Body of pancreas (tissue), 4 donors: ENCODE results near the gene TNNI3. TPM values are rescaled to one million over a fixed set of nuclear protein-coding genes. Genes with fewer than 3 reads are reported as not detected.
A peak's percentile ranks its signal among the peaks of the same experiment; 100 is the strongest.
"Not testable (repeated sequence)": the region's sequence is repeated elsewhere in the genome, so short reads cannot be mapped to it uniquely, and the experiment has no call there.

Experiments
- ATAC-seq: fragments of 150-250 bp; one replicate; pipeline ENCODE4 v1.9.1; 2016
- DNase-seq, 4 donors: peaks; one replicate each; pipeline ENCODE4 v3.0.0-alpha.2; 2019
- H3K27ac ChIP-seq, 4 donors: fragments of 200-600 bp; sonication (generic); 1 replicate in 3 of 4; 2 replicates in 1 of 4; pipeline versions ENCODE4 v1.5.1 to v1.6.1; 2016 to 2019; ENCODE audit warnings: mild to moderate bottlenecking in 1 of 4, mixed read lengths in 1 of 4, moderate library complexity in 1 of 4
- H3K27me3 ChIP-seq, 2 donors: fragments of 200-600 bp; sonication (generic); one replicate each; pipeline ENCODE4 v1.6.0; 2016; ENCODE audit warnings: mild to moderate bottlenecking in 1 of 2
- H3K36me3 ChIP-seq, 2 donors: fragments of 200-600 bp; sonication (generic); replicated peaks in 1 of 2; 2 replicates each; pipeline ENCODE4 v1.5.1; 2016; ENCODE audit warnings: low read depth in 2 of 2; ENCODE audit not compliant: insufficient read depth in 1 of 2
- H3K4me1 ChIP-seq: fragments of 200-600 bp; sonication (generic); one replicate; pipeline ENCODE4 v1.6.0; 2016
- H3K4me3 ChIP-seq, 2 donors: fragments of 200-600 bp; sonication (generic); 1 replicate in 1 of 2; 2 replicates in 1 of 2; pipeline ENCODE4 v1.5.1; 2016 to 2019
- H3K9me3 ChIP-seq, 3 donors: fragments of 200-600 bp; sonication (generic); 1 replicate in 2 of 3; 2 replicates in 1 of 3; pipeline ENCODE4 v1.5.1; 2016
- POLR2A ChIP-seq, 3 donors: fragments of 450-650 bp; IDR thresholded peaks; one replicate each; pipeline ENCODE4 v1.6.1; 2016; ENCODE audit warnings: antibody characterized with exemption in 3 of 3, mild to moderate bottlenecking in 2 of 3
- WGBS, 2 donors: methylation state at CpG; one replicate each; pipeline ENCODE4 v1.1.5; 2017; 5-methylcytosine and 5-hydroxymethylcytosine counted together
- intact Hi-C: fragments of 100-400 bp; cut with DNase I; formaldehyde crosslinking; loops from one replicate; pipeline ENCODE4 v1.15.1; 2023
- total RNA-seq, 2 donors: library from RNA; depleted of rRNA; stranded (reverse); fragments of >200 nt; gene quantifications; one replicate each; pipeline ENCODE4 v1.1.0, GENCODE V29; 2016
- TF ChIP-seq, protein P1 (sequence below), 7 experiments: fragments of 450-650 bp in 4 of 7; fragments of 200-600 bp in 3 of 7; sonication (generic) in 3 of 7; IDR thresholded peaks; one replicate each; pipeline ENCODE4 v1.5.1; 2016 to 2019; ENCODE audit warnings: antibody characterized with exemption in 7 of 7

TNNI3 gene
- total RNA-seq, 2 donors from 2014 or later, result not detected

DNA sequence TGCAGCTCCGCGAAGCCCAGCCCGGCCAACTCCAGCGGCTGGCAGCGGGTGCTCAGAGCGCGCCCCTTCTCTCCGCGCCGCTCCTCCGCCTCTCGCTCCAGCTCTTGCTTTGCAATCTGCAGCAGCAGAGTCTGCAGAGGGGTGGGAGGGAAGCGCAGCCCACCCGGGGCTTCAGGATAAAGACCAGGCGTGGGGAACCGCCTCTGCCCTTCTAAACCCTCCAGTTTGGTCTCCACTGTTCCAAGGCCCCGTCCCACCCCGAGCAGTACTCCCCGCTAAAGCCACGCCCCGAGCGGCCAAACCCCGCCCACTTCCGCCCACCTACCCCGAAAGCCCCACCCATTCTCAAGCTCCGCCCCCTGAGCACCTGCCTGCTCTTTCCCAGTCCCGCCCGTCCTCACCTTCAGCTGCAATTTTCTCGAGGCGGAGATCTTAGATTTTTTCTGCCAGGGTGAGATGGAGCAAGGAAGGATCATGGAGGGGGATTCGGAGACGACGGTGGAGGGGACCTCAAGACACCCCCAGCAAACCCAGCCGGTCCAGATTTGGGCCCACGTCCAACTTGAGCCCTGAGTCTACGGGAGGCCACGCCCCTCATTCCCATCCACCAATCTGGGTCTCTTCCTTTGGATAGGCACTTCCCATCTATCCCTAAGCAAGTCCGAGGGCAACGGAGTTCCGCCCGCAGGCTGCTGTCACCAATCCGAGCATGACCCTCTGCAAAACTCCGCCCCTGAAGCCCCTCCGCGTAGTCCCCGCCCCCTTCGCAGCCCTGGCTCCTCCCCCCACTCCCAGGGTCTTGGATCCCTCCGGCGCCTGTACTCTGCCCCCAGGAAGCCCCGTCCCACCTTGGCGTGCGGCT, 1.1 kb downstream of the TNNI3 start:
- ATAC-seq, result no peak
- Histone ChIP-seq H3K4me1 (peaks cover 11% of the 10 kb centered on the region), H3K36me3 (no peaks in the 10 kb centered on the region), H3K9me3 (no peaks in the 10 kb centered on the region), H3K4me3 (no peak overlapping the region), H3K27me3 (peaks cover 0 to 24% of the 10 kb centered on the region in 2 donors), H3K27ac (no peak overlapping the region)
- WGBS, 2 donors, result 2 to 4% methylated on average over 25 to 49 of the region's 52 CpGs
- intact Hi-C loops, result no loop called here
- DNase-seq, result peak; percentile 46 to 72 (median 59)
- no peak for TF ChIP-seq POLR2A (IDR thresholded peaks at IDR 0.05)
- TF ChIP-seq, protein P1, sequence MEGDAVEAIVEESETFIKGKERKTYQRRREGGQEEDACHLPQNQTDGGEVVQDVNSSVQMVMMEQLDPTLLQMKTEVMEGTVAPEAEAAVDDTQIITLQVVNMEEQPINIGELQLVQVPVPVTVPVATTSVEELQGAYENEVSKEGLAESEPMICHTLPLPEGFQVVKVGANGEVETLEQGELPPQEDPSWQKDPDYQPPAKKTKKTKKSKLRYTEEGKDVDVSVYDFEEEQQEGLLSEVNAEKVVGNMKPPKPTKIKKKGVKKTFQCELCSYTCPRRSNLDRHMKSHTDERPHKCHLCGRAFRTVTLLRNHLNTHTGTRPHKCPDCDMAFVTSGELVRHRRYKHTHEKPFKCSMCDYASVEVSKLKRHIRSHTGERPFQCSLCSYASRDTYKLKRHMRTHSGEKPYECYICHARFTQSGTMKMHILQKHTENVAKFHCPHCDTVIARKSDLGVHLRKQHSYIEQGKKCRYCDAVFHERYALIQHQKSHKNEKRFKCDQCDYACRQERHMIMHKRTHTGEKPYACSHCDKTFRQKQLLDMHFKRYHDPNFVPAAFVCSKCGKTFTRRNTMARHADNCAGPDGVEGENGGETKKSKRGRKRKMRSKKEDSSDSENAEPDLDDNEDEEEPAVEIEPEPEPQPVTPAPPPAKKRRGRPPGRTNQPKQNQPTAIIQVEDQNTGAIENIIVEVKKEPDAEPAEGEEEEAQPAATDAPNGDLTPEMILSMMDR (IDR thresholded peaks at IDR 0.05), result no peak

DNA sequence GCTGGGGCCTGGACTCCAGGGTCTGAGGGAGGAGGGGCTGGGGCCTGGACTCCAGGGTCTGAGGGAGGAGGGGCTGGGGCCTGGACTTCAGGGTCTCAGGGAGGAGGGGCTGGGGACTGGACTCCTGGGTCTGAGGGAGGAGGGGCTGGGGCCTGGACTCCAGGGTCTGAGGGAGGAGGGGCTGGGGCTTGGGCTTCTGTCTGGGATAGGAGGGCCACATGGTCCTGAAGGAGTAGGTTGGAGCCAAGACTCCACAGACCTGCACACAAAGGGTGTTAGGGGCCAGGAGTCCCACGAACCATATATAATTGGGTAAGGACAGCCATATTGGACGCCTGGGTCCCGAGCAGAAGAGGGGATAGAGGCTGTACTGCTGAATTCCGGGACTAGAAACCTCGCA, 1.7 kb downstream of the TNNI3 start:
- Histone ChIP-seq H3K4me1 (peaks cover 11% of the 10 kb centered on the region), H3K27me3 (peaks cover 0 to 18% of the 10 kb centered on the region in 2 donors)
- ATAC-seq, H3K9me3 ChIP-seq, H3K36me3 ChIP-seq, DNase-seq, H3K4me3 ChIP-seq, intact Hi-C loops, H3K27ac ChIP-seq: not testable (repeated sequence)
- 0 to 7% methylated on average over 3 to 5 of the region's 5 CpGs for WGBS, 2 donors

DNA sequence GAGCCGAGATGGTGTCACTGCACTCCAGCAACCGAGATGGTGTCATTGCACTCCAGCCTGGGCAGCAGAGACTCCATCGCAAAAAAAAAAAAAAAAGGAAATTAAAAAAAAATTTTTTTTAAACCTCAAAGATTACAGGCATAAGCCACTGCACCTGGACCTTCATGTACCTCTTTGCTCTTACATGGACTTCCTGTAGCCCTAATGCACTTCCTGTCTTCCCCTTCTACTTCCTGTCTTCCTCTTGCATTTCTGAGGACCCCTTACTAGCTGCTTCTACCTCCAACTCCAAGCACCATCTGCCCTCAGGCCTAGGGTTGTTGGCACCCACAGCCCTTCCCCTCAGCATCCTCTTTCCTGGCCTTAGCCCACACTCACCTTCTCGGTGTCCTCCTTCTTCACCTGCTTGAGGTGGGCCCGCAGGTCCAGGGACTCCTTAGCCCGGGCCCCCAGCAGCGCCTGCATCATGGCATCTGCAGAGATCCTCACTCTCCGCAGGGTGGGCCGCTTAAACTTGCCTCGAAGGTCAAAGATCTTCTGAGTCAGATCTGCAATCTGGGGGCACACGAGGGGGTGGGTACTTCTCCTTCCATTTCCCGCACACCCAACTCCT, 3.8 kb downstream of the TNNI3 start:
- intact Hi-C loops, result no loop called here
- H3K9me3 ChIP-seq, result no peaks in the 10 kb centered on the region
- peaks cover 0 to 18% of the 10 kb centered on the region in 2 donors for H3K27me3 ChIP-seq
- no peak for DNase-seq
- 75 to 81% methylated on average over 12 of the region's 12 CpGs for WGBS, 2 donors
- H3K4me3 ChIP-seq, result no peak overlapping the region
- TF ChIP-seq POLR2A (IDR thresholded peaks at IDR 0.05), result no peak
- TF ChIP-seq, protein P1 (IDR thresholded peaks at IDR 0.05), result no peak
- peaks cover 11% of the 10 kb centered on the region for H3K4me1 ChIP-seq
- no peak overlapping the region for H3K27ac ChIP-seq
- H3K36me3 ChIP-seq, result no peaks in the 10 kb centered on the region
- ATAC-seq, result no peak

DNA sequence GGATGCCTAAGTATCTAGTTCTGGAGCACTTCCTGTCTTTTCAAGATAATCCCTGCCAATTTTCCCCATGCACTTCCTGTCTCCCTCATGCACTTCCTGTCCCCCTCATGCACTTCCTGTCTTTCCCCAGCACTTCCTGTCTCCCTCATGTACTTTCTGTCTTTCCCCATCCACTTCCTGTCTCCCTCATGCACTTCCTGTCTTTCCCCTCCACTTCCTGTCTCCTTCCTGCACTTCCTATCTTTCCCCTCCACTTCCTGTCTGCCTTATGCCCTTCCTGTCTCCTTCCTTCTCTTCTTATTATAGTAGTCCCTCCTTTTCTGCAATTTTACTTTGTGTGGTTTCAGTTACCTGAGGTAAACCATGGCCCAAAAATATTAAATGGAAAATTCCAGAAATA, 5.5 kb downstream of the TNNI3 start:
- Histone ChIP-seq H3K4me1 (peaks cover 11% of the 10 kb centered on the region), H3K36me3 (no peaks in the 10 kb centered on the region), H3K27ac (no peak overlapping the region), H3K9me3 (no peaks in the 10 kb centered on the region), H3K4me3 (no peak overlapping the region), H3K27me3 (peaks cover 0 to 5% of the 10 kb centered on the region in 2 donors)
- DNase-seq (no peak), ATAC-seq (no peak)
- intact Hi-C loops, result no loop called here
- TF ChIP-seq, protein P1 (IDR thresholded peaks at IDR 0.05), result no peak
- no peak for TF ChIP-seq POLR2A (IDR thresholded peaks at IDR 0.05)

DNA sequence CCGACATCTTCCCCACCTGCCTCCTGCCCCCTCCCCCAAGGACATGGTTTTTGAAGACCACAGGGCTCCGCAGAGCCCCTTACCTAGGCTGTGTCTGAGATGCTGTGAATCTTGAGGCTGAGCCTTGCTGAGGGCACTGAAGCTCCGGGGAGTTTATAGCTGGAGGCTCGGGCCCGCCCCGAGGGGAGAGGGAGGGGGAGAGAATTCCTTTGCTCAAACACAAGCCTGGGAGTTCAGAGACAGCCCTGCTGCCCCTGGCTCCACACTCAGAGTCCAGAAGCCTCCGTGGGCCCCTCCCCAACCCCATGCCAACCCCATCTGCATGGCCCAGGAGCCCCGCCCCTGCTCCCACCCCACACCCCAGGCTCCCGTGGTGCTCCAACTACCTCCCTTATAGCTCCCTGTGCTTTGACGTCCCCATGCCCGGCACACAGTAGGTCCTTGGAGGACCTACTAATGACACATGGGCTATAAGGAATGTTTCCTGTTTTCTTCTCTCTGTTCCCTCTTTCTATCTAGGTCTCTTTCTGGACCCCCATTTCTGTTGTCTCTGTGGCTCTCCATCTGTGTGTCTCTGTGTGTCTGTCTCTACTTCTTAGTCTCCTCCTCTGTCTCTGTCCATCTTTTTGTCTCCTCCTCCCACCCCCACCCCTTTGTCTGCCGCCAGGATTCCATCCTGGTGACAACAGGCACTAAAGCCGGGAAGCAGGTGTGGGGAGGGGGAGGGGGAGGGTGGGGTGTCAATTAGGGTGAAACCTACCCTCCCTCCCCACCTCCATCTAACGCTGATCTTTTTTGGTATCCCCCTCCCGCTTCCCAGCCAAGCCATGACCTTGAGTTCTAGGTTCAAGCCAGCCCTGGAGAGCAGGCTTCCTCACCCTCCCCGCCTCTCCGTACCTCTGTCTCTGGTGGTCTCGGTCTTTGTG, 8.2 kb downstream of the TNNI3 start, which contains the start of gene TNNT1:
TNNT1 (minus strand) TSS at position 129 of the 926 bp plus-strand sequence. CDS start 2,049 bp downstream, outside the sequence.
- H3K27me3 ChIP-seq, result peaks cover 0 to 13% of the 10 kb centered on the region in 2 donors
- H3K27ac ChIP-seq, result no peak within 1 kb of the TSS
- H3K9me3 ChIP-seq, result no peaks in the 10 kb centered on the region
- no peaks in the 10 kb centered on the region for H3K36me3 ChIP-seq
- H3K4me1 ChIP-seq, result no peaks in the 10 kb centered on the region
- H3K4me3 ChIP-seq, result no peak within 1 kb of the TSS
- 9 to 16% methylated on average over 12 to 18 of the region's 18 CpGs for WGBS, 2 donors
- ATAC-seq (no peak), DNase-seq (no peak)
- intact Hi-C loops, result no loop called here
- no peak for TF ChIP-seq POLR2A (IDR thresholded peaks at IDR 0.05)
- TF ChIP-seq, protein P1 (IDR thresholded peaks at IDR 0.05), result no peak
